NCI-H226 (cell line): ENCODE data around the gene DNM2.
A peak's percentile ranks its signal among the peaks of the same experiment; 100 is the strongest.
"Not testable (repeated sequence)": the region's sequence is repeated elsewhere in the genome, so short reads cannot be mapped to it uniquely, and the experiment has no call there.

ENCODE experiments used
- DNase-seq: peaks from one replicate; pipeline ENCODE4 v3.0.0-alpha.2; 2015

The DNM2 gene

DNA sequence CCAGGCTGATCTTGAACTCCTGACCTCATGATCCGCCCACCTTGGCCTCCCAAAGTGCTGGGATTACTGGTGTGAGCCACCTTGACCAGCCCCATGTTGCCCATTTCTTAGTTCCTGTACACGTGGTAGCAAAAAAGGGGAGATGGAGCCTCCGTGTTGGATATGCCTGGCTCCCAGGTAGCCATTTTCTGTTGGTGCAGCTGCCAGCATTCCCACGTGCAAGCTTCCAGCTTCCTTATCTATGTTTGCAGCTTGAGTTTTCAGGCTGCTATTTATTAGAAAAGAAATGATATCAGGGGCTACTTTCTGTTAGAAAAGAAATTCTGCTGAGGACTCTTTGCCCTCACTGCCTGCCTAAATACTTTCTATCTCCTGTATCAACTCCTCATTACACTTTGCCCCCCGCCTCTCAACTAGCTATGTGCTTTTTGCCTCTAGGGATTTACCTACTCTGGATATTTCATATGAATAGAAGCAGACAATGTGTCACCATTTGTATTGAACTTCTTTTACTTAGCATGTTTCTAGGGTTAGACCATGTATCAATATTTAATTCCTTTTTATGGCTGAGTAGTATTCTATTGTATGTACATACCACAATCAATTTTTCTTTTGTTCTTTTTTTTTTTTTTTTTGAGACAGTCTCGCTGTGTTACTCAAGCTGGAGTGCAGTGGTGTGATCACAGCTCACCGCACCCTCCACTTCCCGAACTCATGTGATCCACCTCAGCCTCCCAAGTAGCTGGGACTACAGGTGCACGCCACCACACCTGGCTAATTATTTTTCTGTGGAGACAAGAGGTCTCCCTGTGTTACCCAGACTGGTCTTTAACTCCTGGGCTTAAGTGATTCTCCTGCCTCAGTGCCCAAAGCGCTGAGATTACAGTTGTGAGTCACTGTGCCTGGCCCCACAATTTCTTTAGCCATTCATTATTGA lies 121.5 kb downstream of the DNM2 start:
- DNase-seq: no peak

DNA sequence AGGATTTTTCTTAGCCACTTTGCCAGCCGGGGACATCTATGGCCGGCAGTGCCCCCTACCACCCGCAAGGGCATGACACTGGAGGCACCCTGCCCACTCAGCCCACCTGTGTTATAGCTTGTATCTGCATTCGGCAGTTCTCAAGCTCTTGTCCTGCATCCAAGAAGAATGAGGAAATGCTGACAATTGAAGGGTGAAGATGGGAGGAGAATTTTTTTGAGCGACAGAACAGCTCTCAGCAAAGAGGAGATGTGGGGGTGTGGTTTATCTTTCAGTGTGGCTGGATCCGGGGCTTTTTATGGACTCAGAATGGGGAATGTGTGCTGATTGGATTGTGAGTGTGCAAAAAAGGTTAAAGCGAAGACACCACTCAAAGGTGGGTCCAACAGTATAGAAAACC lies 124.9 kb downstream of the DNM2 start:
- DNase-seq: no peak

DNA sequence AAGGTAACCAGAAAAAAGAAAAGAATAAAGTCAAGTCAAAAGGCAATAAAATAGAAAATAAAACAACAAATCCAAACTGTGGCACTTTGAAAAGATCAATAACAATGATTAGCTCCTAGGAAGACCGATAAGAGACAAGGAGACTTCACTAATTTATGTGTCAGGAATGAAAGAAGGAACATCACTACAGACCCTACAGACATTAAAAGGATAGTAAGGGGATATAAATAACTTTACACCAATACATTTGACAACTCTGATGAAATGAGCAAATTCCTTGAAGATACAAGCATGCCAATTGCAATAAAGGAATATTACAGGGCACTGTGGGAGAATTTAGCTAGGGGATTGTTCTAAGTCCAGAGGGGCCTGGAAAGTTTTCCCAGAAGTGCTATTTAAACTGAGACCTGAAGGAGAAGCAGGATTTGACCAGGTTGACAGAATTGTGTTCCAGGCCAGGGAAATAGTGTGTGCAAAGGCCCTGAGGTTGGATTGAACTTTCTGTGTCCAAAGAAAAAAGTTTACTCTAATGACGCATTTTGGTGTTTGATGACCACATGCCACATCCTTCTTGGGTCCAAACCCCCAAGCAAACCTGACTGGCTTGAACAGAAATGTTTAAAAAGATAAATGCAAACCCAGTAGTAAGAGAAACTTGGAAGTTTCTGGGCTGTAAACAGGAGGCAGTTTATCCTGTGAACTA lies 128.8 kb downstream of the DNM2 start:
- no peak for DNase-seq

DNA sequence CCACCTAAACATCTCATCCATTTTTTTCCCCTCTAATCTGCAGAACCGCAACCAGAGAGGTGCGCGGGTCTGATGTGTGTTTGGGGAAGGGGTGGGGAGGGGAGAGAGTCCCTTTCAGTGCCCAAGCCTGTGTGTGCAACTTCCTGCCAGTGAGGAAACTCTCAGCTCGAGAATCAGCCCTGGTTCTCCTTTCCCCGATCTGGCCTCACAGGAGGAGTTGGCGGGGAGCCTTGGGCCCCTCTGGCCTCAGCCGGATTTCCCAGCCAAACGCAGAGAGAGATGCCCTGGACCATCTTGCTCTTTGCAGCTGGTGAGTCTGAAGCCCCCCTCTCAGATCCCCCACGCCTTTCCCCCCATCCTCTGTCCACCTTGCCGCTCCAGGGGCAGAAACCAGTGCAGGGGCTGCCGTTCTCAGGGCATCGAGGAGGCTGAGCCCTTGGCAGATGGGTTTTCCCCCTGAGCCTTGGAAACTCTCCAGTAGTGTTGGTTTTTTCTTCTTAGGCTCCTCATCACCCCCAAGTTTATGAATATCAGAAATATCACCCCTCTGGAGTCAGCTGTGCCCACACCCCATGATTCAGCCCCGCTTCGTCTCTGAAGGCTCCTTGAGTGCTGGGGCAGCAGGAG lies 130.5 kb downstream of the DNM2 start, which contains the start of gene C19orf38:
Gene C19orf38, plus strand, starts transcription at position 186 of the 627 bp plus-strand sequence. Its CDS starts 94 bp downstream, at position 280.
- DNase-seq: no peak

DNA sequence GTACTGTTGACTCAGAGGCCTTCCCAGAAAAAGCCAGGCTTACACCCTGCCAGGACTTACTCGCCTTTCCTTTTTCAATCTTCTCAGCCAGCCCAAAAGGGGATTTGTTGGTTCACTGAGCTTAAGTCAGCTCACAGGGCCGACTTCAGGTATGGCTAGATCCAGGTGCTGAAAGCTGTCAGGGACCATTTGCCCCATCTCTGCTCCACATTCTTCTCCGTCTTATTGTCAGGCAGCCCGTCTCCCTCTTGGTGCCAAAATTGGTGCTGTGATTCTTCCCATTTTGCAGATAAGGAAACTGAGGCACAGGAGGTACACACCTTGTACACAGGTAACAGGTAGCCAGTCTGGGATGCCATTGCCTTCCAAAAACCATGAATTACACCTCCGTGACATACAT lies 132.8 kb downstream of the DNM2 start:
- no peak for DNase-seq

DNA sequence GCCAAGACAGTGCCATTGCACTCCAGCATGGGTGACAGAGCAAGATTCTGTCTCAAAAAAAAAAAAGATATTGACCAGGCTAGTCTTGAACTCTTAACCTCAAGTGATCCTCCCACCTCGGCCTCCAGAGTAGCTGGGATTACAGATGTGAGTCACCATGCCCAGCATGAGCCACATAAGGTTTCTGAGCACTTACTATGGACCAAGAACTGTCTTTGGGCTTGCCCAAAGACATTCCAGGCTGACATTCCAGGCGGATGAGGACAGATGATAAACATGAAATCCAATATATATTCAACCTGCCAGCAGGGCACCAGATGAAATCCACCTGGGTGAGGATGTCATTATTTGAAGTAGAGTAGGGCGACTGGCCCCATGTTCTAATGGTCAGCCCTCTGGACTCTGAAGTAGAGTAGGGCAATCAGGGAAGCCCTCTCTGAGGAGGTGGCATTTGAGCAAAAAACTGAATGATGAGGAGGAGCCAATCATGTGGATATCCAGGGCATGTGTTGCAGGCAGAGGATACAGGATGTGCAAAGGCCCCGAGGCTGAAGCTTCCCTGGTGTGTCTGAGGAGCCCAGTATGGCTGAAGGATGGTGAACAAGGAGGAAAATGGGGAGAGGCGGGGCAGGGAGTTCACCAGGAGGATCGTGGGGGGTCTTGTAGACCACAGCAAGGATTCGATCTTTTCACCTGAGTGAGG lies 134.4 kb downstream of the DNM2 start:
- peak; percentile 88 for DNase-seq

DNA sequence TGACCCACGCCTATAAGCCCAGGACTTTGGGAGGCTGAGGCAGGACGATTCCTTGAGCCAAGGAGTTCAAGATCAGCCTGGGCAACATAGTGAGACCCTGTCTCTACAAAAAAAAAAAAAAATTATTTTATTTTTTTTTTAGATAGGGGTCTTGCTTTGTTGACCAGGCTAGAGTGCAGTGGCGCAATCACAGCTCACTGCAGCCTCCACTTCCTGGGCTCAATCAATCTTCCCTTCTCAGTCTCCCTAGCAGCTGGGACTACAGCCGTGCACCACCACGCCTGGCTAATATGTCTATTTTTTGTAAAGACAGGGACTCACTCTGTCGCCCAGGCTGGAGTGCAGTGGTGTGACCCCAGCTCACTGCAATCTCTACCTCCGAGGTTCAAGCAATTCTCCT lies 135.1 kb downstream of the DNM2 start:
- no peak for DNase-seq

DNA sequence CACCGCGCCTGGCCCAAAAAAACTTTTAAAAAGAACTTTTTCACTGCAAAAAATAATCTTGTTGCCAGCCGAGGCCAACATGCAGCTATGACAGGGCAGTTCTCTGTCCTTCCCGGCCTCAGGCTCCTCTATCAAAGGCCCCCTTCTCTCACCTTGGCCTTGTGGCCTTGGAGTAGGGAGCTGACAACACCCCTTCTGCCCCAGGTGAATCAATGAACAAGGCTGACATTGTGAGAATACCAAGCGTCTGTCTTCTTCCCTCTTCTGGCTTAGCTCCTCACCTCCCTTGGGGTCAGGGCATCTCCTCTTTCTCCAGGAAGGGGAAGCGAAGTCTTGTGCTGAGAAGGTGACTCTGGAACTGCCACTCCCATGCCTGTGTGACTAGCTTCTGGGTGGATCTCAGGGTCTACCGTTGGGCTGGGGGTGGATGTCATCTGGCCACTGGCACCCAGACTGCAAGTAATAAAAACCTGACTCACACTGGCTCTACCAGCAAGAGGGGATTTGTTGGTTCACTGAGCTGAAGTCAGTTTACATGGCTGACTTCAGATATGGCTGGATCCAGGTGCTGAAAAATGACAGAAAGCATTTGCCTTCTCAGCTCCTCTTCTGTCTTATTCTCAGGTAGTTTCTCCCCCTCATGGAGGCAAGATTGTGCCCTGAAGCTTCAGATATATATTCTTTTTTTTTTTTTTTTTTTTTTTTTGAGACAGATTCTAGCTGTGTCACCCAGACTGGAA lies 136.6 kb downstream of the DNM2 start:
- DNase-seq: no peak

DNA sequence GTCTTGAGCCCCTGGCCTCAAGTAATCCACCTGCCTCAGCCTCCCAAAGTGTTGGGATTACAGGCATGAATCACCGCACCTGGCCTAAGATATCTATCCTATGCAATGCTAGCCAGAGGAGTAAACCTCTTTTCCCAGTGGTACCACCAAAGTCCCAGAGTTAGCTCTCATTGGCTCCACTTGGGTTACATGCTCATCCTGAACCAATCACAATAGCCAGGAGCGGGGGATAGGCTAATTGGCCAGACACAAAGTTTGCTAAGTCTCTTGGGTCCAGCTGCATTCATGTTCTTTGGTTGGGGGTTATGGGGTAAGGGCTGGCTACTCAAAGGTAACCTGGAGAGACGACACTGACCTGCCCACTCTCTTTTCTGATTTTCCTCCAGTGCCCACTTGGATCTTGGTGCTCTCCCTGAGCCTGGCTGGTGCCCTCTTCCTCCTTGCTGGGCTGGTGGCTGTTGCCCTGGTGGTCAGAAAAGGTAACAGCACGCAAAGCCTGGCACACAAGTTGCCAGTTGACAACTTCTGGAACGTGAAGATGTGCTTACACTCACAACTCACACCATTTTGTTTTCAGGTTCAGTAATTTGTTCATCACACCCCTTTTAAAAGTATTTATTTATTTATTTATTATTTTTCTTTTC lies 138.1 kb downstream of the DNM2 start:
- no peak for DNase-seq

DNA sequence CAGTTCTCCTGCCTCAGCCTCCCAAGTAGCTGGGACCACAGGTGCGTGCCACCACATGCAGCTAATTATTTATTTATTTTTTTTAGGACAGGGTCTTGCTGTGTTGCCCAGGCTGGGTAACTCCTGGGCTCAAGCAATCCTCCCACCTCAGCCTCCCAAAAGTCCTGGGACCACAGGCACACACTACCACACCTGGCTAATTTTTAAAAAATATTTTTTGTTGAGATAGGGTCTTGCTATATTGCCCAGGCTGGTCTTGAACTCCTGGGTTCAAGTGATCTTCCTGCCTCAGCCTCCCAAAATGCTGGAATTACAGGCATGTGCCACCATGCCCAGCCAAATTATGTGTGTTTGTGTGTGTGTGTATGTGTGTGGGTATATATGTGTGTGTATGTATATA lies 139.0 kb downstream of the DNM2 start:
- DNase-seq: not testable (repeated sequence)

DNA sequence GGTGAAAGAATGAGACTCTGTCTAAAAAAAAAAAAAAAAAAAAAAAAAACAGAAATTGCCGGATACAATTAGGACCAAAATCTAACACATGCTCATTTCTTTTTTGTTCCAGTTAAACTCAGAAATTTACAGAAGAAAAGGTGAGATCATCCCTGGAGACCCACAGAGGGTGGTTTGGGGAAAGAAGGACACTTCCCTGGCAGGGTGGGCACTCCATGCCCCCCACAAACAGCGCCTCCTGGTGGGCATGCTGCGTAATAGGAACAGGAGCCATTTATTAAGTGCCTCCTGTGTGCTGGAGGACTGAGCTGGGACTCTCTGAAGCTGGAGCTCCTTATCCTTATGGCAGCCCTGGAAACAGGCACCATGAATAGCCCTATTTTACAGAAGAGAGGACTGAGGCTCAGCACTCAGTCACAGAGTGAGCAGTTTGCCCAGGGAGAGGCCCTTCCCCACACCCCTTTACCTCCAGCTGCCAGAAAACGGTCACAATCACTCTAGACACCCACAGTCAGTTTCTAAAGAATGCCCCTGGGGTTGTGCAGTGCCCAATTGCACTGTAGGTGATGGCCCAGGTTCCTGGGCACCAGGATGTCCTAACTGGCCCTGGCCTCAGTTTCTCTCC lies 140.4 kb downstream of the DNM2 start:
- DNase-seq: no peak

DNA sequence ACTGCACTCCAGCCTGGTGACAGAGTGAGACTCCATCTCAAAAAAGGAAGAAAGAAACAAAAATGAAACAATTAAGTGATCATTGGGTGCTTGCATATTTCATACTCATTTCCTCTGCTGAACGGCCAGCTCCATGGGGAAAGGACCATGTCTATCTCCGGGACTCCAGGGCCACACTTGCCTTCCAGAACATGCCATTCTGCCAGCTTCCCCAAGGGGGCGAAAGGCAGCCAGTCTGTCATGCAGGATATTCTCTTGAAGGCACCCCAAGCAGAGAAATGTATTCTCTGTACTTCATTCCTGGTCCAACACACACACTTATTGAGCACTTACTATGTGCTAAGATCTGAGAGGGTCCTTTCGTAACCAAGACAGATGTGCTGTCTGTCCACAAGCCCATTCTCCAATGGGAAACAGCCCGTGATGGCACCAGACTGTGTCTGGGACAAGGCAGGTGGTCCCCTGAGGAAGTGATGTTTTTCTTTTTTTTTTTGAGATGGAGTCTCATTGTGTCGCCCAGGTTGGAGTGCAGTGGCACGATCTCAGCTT lies 143.3 kb downstream of the DNM2 start:
- DNase-seq: no peak

DNA sequence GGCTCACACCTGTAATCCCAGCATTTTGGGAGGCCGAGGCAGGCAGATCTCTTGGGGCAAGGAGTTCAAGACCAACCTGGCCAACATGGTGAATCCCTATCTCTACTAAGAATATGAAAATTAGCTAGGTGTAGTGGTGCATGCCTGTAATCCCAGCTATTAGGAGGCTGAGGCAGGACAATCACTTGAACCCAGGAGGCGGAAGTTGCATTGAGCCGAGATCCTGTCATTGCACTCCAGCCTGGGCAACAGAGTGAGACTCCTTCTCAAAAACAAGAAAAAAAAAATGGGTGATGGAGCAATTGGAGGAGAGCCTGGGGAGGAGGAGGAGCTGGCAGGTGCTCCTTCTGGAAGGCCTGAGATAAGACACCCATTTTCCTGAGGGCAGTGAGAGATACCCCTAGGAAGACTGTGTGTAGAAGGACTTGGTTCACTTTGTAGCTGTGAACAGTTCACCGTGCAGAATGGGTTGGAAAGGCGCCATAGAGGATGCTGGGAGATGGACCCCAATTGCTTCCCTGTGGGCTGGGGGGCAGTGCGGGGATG lies 144.8 kb downstream of the DNM2 start:
- no peak for DNase-seq

DNA sequence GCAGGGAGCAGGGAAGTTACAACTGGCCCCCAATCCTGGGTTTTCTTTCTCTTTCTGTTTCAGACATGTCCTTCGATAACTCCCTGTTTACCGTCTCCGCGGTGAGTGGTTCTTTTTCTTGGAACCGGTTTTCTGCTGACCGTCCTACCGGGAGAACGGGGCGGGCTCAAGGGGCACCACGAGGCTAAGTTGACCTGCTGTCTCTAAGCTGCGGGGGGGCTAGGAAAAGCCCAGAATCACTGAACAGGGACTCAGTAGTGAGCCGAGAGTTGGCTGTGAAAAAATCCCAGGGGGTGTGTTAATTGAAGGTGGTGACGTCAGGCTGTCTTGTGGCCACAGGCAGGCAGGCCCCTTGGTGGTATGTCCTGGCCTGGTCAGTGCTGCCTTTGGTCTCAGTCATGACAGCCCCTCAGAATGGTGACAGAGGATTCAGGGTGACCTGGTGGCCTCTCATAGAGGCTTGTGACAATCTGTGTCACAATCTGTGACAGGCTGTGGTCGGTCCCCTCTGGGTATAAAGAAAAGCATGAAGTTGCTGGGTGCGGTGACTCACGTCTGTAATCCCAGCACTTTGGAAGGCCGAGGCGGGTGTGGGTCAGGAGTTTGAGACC lies 145.3 kb downstream of the DNM2 start:
- no peak for DNase-seq

DNA sequence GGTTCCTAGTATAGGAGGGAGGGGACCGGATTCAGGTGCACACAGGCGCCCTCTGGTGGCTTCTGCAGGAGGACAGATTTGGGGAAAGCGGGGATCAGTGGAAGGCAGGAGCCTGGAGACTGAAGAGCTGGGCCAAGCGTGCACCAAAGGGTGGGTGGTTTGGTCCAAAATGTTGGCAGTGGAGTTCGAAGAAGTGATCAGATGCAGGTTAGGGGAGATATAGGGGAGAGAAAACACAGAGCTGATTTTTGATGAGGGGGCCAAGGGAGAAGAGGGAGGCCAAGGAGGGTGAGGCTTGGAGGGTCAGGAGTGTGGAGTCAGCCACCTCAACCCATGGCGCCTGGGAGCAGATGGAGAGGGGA lies 146.6 kb downstream of the DNM2 start:
- DNase-seq: peak; percentile 58

DNA sequence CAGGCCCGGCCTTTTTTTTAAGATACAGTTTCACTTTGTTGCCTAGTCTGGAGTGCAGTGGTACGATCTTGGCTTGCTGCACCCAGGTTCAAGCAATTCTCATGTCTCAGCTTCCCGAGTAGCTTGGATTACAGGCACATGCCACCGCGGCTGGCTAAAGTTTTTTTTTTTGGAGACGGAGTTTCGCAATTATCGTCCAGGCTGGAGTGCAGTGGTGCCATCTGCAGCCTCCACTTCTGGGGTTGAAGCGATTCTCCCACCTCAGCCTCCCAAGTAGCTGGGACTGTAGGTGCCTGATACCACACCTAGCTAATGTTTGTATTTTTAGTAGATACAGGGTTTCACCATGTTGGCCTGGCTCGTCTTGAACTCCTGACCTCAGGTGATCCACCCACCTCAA lies 148.6 kb downstream of the DNM2 start:
- no peak for DNase-seq

DNA sequence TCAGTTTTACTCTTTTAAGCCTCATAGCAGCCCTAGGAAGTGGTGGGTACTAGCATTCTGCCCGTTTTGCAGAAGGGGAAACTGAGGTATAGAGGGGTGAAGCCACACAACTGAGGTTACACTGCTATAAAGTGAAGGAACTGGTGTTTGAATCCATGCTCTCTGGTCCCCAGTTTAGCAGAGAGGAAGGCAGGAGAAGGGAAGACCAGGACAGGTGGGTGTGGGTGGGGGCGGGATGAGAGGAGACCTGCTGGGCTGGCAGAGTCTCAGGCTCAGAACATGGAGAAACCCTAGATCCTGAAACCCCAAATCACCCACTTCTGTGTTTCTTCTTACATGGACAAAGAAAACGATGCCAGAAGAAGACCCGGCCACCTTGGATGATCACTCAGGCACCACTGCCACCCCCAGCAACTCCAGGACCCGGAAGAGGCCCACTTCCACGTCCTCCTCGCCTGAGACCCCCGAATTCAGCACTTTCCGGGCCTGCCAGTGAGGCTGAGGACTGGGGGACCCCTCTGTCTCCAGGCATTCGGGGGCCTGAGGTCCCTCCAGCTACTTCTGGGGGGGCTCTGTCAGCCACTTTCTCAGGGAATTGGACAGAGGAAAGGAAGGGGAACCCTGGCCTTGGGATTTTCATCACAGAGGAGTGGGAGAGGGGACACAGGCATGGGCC lies 151.1 kb downstream of the DNM2 start:
- DNase-seq: no peak

DNA sequence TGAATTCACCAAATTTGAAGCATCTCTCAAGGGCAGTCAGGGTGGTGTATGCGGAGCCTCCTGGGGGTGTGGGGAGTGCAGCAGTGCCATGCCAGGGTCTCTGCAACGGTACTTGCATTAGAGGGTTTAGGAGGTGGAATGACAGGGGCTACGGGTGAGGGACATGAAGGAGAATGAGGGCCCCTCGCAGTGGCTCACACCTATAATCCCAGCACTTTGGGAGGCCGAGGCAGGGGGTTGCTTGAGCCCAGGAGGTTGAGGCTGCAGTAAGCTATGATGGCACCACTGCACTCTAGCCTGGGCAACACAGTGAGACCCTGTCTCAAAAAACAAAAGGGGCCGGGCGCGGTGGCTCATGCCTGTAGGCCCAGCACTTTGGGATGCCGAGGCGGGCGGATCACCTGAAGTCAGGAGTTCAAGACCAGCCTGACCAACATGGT lies 152.0 kb downstream of the DNM2 start:
- DNase-seq: not testable (repeated sequence)

DNA sequence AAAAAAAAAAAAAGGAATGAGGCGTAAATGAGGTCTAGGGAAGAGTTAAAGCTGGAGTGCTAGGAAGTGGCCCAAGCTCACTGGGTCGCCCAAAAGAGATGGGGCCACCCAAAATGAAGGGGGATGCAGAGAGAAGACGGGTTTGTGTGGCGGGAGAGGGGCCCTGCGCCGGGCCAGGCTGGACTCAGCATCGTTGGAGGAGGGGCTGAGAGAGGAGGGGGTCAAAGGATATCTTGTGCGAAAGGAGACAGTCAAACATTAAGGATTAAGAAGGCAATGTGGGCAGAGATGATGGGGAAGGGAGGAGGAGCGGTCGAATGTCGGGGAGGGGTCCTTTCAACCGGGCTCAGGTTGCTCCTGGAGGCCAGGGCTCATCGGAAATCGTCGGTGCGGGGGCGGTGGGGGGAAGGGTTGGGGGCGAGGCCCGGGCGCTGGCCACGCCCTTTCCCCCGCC lies 152.6 kb downstream of the DNM2 start:
- no peak for DNase-seq
